ENCODE results near the gene YEATS4. TPM values are rescaled to one million over a fixed set of nuclear protein-coding genes. Genes with fewer than 3 reads are reported as not detected.
A peak's percentile ranks its signal among the peaks of the same experiment; 100 is the strongest.

Gene YEATS4
- total RNA-seq, 1 experiment from 2014 or later, result 37.1 TPM

DNA sequence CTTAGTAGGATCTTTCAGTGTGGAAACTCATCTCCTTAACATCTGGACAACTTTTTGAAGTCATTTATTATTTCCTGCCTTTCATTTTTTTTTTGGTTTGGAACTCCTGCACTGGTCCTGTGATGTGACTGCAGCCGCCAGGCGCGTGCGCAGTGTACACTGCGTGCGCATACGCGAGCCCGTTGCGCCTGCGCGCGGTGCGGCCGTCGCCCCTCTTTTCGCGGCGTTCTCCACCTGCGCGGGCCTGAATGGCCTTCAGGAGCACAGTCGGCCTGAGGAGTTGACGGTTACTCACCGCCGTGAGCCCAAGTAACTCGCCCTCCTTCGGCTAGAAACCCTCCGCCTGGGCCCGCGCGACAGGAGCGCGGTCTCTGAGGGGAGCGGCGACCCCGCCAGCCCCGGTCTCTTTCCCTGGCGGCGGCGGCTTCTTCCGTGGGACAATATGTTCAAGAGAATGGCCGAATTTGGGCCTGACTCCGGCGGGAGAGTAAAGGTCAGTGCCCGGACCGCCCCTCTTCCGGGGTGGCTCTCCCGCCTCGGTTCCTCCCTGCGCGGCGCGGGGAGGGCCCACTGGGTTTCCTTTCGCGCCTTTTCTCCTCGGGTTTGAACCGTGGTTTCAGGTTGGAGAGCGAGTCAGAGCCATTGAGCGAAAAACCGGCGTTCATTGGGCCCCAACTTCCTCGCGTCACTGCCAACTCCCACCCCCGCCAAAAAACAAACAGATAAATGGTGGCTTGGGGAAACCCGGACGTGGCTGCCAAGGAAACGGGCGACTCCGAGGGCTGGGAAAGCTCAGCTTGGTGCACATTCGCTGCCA, at the start of gene YEATS4 (continued):
- TF ChIP-seq, protein P1, sequence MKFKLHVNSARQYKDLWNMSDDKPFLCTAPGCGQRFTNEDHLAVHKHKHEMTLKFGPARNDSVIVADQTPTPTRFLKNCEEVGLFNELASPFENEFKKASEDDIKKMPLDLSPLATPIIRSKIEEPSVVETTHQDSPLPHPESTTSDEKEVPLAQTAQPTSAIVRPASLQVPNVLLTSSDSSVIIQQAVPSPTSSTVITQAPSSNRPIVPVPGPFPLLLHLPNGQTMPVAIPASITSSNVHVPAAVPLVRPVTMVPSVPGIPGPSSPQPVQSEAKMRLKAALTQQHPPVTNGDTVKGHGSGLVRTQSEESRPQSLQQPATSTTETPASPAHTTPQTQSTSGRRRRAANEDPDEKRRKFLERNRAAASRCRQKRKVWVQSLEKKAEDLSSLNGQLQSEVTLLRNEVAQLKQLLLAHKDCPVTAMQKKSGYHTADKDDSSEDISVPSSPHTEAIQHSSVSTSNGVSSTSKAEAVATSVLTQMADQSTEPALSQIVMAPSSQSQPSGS (CRISPR knock-in tag; IDR thresholded peaks at IDR 0.05; ENCODE audit: borderline replicate concordance, low read depth), result no peak
- TF ChIP-seq ZNF219 (CRISPR knock-in tag; IDR thresholded peaks at IDR 0.05; ENCODE audit: borderline replicate concordance) (0 out of 2 replicates have a peak, but pooled peaks have one; percentile 27), CREB1 (CRISPR knock-in tag; IDR thresholded peaks at IDR 0.05) (no peak), NR2C2 (CRISPR knock-in tag; IDR thresholded peaks at IDR 0.05) (no peak), ETV6 (CRISPR knock-in tag; IDR thresholded peaks at IDR 0.05) (no peak), NFATC4 (CRISPR knock-in tag; IDR thresholded peaks at IDR 0.05) (0 out of 2 replicates have a peak, but pooled peaks have one; percentile 65), NFE2L1 (CRISPR knock-in tag; IDR thresholded peaks at IDR 0.05) (no peak), HMGA2 (CRISPR knock-in tag; IDR thresholded peaks at IDR 0.05) (no peak), NR1H2 (CRISPR knock-in tag; IDR thresholded peaks at IDR 0.05) (no peak), RELA (CRISPR knock-in tag; IDR thresholded peaks at IDR 0.05; ENCODE audit: borderline replicate concordance) (no peak), ZNF671 (CRISPR knock-in tag; IDR thresholded peaks at IDR 0.05) (peak; percentile 65; the same call in 1 of the 2 replicates)
- TF ChIP-seq, protein P2, sequence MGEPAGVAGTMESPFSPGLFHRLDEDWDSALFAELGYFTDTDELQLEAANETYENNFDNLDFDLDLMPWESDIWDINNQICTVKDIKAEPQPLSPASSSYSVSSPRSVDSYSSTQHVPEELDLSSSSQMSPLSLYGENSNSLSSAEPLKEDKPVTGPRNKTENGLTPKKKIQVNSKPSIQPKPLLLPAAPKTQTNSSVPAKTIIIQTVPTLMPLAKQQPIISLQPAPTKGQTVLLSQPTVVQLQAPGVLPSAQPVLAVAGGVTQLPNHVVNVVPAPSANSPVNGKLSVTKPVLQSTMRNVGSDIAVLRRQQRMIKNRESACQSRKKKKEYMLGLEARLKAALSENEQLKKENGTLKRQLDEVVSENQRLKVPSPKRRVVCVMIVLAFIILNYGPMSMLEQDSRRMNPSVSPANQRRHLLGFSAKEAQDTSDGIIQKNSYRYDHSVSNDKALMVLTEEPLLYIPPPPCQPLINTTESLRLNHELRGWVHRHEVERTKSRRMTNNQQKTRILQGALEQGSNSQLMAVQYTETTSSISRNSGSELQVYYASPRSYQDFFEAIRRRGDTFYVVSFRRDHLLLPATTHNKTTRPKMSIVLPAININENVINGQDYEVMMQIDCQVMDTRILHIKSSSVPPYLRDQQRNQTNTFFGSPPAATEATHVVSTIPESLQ (CRISPR knock-in tag; IDR thresholded peaks at IDR 0.05), result no peak
- TF ChIP-seq, protein P3, sequence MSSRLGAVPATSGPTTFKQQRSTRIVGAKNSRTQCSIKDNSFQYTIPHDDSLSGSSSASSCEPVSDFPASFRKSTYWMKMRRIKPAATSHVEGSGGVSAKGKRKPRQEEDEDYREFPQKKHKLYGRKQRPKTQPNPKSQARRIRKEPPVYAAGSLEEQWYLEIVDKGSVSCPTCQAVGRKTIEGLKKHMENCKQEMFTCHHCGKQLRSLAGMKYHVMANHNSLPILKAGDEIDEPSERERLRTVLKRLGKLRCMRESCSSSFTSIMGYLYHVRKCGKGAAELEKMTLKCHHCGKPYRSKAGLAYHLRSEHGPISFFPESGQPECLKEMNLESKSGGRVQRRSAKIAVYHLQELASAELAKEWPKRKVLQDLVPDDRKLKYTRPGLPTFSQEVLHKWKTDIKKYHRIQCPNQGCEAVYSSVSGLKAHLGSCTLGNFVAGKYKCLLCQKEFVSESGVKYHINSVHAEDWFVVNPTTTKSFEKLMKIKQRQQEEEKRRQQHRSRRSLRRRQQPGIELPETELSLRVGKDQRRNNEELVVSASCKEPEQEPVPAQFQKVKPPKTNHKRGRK (CRISPR knock-in tag; IDR thresholded peaks at IDR 0.05; ENCODE audit: borderline replicate concordance), result no peak
- TF ChIP-seq, protein P4, sequence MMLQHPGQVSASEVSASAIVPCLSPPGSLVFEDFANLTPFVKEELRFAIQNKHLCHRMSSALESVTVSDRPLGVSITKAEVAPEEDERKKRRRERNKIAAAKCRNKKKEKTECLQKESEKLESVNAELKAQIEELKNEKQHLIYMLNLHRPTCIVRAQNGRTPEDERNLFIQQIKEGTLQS (CRISPR knock-in tag; conservative IDR thresholded peaks at IDR 0.05), result no peak
- TF ChIP-seq, protein P5, sequence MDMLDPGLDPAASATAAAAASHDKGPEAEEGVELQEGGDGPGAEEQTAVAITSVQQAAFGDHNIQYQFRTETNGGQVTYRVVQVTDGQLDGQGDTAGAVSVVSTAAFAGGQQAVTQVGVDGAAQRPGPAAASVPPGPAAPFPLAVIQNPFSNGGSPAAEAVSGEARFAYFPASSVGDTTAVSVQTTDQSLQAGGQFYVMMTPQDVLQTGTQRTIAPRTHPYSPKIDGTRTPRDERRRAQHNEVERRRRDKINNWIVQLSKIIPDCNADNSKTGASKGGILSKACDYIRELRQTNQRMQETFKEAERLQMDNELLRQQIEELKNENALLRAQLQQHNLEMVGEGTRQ (CRISPR knock-in tag; IDR thresholded peaks at IDR 0.05), result no peak
- TF ChIP-seq, protein P6, sequence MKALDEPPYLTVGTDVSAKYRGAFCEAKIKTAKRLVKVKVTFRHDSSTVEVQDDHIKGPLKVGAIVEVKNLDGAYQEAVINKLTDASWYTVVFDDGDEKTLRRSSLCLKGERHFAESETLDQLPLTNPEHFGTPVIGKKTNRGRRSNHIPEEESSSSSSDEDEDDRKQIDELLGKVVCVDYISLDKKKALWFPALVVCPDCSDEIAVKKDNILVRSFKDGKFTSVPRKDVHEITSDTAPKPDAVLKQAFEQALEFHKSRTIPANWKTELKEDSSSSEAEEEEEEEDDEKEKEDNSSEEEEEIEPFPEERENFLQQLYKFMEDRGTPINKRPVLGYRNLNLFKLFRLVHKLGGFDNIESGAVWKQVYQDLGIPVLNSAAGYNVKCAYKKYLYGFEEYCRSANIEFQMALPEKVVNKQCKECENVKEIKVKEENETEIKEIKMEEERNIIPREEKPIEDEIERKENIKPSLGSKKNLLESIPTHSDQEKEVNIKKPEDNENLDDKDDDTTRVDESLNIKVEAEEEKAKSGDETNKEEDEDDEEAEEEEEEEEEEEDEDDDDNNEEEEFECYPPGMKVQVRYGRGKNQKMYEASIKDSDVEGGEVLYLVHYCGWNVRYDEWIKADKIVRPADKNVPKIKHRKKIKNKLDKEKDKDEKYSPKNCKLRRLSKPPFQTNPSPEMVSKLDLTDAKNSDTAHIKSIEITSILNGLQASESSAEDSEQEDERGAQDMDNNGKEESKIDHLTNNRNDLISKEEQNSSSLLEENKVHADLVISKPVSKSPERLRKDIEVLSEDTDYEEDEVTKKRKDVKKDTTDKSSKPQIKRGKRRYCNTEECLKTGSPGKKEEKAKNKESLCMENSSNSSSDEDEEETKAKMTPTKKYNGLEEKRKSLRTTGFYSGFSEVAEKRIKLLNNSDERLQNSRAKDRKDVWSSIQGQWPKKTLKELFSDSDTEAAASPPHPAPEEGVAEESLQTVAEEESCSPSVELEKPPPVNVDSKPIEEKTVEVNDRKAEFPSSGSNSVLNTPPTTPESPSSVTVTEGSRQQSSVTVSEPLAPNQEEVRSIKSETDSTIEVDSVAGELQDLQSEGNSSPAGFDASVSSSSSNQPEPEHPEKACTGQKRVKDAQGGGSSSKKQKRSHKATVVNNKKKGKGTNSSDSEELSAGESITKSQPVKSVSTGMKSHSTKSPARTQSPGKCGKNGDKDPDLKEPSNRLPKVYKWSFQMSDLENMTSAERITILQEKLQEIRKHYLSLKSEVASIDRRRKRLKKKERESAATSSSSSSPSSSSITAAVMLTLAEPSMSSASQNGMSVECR (CRISPR knock-in tag; IDR thresholded peaks at IDR 0.05; ENCODE audit: borderline replicate concordance), result peak; percentile 75; the same call in 1 of the 2 replicates
- TF ChIP-seq, protein P7, sequence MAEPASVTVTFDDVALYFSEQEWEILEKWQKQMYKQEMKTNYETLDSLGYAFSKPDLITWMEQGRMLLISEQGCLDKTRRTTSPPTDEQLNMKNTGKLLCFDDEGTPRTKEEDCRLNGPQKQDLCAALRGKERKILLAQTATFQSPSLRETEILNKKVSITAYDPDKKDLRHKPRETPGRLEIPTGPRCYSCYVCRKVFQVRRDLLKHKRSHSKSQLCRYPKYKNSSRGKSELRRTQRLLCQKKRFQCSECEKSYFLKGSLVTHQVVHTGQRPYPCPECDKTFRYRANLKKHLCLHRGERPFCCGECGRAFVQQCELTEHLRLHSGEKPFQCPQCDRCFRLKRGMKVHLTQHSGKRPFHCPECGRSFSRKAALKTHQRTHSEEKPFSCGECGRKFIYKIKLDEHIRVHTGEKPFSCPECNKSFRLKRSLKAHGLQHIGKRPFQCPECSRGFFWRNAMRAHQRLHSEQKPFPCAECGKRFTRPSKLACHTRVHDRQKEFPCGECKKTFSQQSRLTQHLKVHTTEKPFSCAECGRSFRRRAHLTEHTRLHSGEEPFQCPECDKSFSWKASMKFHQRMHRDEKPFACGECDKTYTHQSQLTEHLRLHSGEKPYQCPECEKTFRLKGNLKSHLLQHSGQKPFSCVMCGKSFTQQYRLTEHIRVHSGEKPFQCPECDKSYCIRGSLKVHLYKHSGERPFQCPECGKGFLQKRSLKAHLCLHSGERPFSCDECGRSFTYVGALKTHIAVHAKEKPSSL (CRISPR knock-in tag; conservative IDR thresholded peaks at IDR 0.05), result no peak
- TF ChIP-seq, protein P8, sequence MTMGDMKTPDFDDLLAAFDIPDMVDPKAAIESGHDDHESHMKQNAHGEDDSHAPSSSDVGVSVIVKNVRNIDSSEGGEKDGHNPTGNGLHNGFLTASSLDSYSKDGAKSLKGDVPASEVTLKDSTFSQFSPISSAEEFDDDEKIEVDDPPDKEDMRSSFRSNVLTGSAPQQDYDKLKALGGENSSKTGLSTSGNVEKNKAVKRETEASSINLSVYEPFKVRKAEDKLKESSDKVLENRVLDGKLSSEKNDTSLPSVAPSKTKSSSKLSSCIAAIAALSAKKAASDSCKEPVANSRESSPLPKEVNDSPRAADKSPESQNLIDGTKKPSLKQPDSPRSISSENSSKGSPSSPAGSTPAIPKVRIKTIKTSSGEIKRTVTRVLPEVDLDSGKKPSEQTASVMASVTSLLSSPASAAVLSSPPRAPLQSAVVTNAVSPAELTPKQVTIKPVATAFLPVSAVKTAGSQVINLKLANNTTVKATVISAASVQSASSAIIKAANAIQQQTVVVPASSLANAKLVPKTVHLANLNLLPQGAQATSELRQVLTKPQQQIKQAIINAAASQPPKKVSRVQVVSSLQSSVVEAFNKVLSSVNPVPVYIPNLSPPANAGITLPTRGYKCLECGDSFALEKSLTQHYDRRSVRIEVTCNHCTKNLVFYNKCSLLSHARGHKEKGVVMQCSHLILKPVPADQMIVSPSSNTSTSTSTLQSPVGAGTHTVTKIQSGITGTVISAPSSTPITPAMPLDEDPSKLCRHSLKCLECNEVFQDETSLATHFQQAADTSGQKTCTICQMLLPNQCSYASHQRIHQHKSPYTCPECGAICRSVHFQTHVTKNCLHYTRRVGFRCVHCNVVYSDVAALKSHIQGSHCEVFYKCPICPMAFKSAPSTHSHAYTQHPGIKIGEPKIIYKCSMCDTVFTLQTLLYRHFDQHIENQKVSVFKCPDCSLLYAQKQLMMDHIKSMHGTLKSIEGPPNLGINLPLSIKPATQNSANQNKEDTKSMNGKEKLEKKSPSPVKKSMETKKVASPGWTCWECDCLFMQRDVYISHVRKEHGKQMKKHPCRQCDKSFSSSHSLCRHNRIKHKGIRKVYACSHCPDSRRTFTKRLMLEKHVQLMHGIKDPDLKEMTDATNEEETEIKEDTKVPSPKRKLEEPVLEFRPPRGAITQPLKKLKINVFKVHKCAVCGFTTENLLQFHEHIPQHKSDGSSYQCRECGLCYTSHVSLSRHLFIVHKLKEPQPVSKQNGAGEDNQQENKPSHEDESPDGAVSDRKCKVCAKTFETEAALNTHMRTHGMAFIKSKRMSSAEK (CRISPR knock-in tag; IDR thresholded peaks at IDR 0.05; ENCODE audit: borderline replicate concordance), result no peak
- TF ChIP-seq, protein P9, sequence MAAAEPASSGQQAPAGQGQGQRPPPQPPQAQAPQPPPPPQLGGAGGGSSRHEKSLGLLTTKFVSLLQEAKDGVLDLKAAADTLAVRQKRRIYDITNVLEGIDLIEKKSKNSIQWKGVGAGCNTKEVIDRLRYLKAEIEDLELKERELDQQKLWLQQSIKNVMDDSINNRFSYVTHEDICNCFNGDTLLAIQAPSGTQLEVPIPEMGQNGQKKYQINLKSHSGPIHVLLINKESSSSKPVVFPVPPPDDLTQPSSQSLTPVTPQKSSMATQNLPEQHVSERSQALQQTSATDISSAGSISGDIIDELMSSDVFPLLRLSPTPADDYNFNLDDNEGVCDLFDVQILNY (CRISPR knock-in tag; IDR thresholded peaks at IDR 0.05), result peak; percentile 81; the same call in 1 of the 2 replicates
